ENCODE data around the gene ACAN. TPM values are rescaled to one million over a fixed set of nuclear protein-coding genes. Genes with fewer than 3 reads are reported as not detected.

Gene ACAN
- total RNA-seq, 1 experiment from 2014 or later = not detected

- TF ChIP-seq EZH2 (IDR thresholded peaks at IDR 0.05; ENCODE audit: low read depth) (no peak), CTCF (conservative IDR thresholded peaks at IDR 0.05) (no peak)
- no peak for DNase-seq
- ChIA-PET CTCF (no interaction called here), POLR2A (ENCODE audit: unreplicated experiment) (no interaction called here)
- Histone ChIP-seq H3K4me2 (no peak overlapping the region), H3K79me2 (ENCODE audit: low read depth) (no peaks in the 10 kb centered on the region), H3K4me3 (no peak overlapping the region), H2AFZ (no peak overlapping the region), H3K36me3 (ENCODE audit: low read depth) (no peaks in the 10 kb centered on the region), H3F3A (ENCODE audit: insufficient read depth, low read depth) (no peaks in the 10 kb centered on the region), H3K27me3 (ENCODE audit: insufficient read depth, low read depth) (no peaks in the 10 kb centered on the region), H3K9me2 (ENCODE audit: insufficient read depth) (no peaks in the 10 kb centered on the region), H3K9me3 (ENCODE audit: insufficient read depth, low read depth) (no peaks in the 10 kb centered on the region), H3K27ac (no peak overlapping the region), H4K20me1 (ENCODE audit: insufficient read depth) (no peaks in the 10 kb centered on the region), H3K4me1 (replicated peaks; ENCODE audit: insufficient read depth) (peaks cover 4% of the 10 kb centered on the region)
- intact Hi-C loops (cut with micrococcal nuclease; ENCODE audit: unreplicated experiment) = no loop called here
- no TSS peak for BruUV-seq (replicated peaks)
Measured at GRCh38 chr15:88906551-88906950, 103.3 kb downstream of the ACAN start.

GRCh38 chr15:88907111-88907510 is 103.9 kb downstream of the ACAN start:
- H2AFZ ChIP-seq = no peak overlapping the region
- POLR2A ChIA-PET (ENCODE audit: unreplicated experiment) = no interaction called here
- H3K27me3 ChIP-seq (ENCODE audit: insufficient read depth, low read depth) = no peaks in the 10 kb centered on the region
- no peaks in the 10 kb centered on the region for H3K79me2 ChIP-seq (ENCODE audit: low read depth)
- H3K9me2 ChIP-seq (ENCODE audit: insufficient read depth) = no peaks in the 10 kb centered on the region
- H3K4me1 ChIP-seq (replicated peaks; ENCODE audit: insufficient read depth) = peaks cover 10% of the 10 kb centered on the region
- H3F3A ChIP-seq (ENCODE audit: insufficient read depth, low read depth) = no peaks in the 10 kb centered on the region
- no peaks in the 10 kb centered on the region for H3K9me3 ChIP-seq (ENCODE audit: insufficient read depth, low read depth)
- CTCF ChIA-PET = no interaction called here
- intact Hi-C loops (cut with micrococcal nuclease; ENCODE audit: unreplicated experiment) = no loop called here
- no peak overlapping the region for H3K4me3 ChIP-seq
- no peaks in the 10 kb centered on the region for H3K36me3 ChIP-seq (ENCODE audit: low read depth)
- BruUV-seq (replicated peaks) = no TSS peak
- H3K27ac ChIP-seq = no peak overlapping the region
- DNase-seq = no peak
- H3K4me2 ChIP-seq = no peak overlapping the region
- TF ChIP-seq EZH2 (IDR thresholded peaks at IDR 0.05; ENCODE audit: low read depth) (no peak), CTCF (conservative IDR thresholded peaks at IDR 0.05) (no peak)
- H4K20me1 ChIP-seq (ENCODE audit: insufficient read depth) = no peaks in the 10 kb centered on the region

- Histone ChIP-seq H4K20me1 (ENCODE audit: insufficient read depth) (no peaks in the 10 kb centered on the region), H3K36me3 (ENCODE audit: low read depth) (no peaks in the 10 kb centered on the region), H3K4me3 (no peak overlapping the region), H3K27me3 (ENCODE audit: insufficient read depth, low read depth) (no peaks in the 10 kb centered on the region), H3K4me2 (no peak overlapping the region), H3K9me3 (ENCODE audit: insufficient read depth, low read depth) (no peaks in the 10 kb centered on the region), H2AFZ (no peak overlapping the region), H3K27ac (no peak overlapping the region), H3K9me2 (ENCODE audit: insufficient read depth) (no peaks in the 10 kb centered on the region), H3F3A (ENCODE audit: insufficient read depth, low read depth) (no peaks in the 10 kb centered on the region), H3K4me1 (replicated peaks; ENCODE audit: insufficient read depth) (peaks cover 13% of the 10 kb centered on the region), H3K79me2 (ENCODE audit: low read depth) (no peaks in the 10 kb centered on the region)
- BruUV-seq (replicated peaks) = no TSS peak
- no peak for DNase-seq
- TF ChIP-seq EZH2 (IDR thresholded peaks at IDR 0.05; ENCODE audit: low read depth) (no peak), CTCF (conservative IDR thresholded peaks at IDR 0.05) (no peak)
- intact Hi-C loops (cut with micrococcal nuclease; ENCODE audit: unreplicated experiment) = no loop called here
- CTCF ChIA-PET = no interaction called here
- POLR2A ChIA-PET (ENCODE audit: unreplicated experiment) = no interaction called here
Measured at GRCh38 chr15:88908123-88908522, 104.9 kb downstream of the ACAN start.

Data from PC-9 (cell line).